Measurements from ENCODE around the gene MYBPH. TPM values are rescaled to one million over a fixed set of nuclear protein-coding genes. Genes with fewer than 3 reads are reported as not detected.

The MYBPH gene
- total RNA-seq, 1 donor from 2014 or later: not detected

DNA sequence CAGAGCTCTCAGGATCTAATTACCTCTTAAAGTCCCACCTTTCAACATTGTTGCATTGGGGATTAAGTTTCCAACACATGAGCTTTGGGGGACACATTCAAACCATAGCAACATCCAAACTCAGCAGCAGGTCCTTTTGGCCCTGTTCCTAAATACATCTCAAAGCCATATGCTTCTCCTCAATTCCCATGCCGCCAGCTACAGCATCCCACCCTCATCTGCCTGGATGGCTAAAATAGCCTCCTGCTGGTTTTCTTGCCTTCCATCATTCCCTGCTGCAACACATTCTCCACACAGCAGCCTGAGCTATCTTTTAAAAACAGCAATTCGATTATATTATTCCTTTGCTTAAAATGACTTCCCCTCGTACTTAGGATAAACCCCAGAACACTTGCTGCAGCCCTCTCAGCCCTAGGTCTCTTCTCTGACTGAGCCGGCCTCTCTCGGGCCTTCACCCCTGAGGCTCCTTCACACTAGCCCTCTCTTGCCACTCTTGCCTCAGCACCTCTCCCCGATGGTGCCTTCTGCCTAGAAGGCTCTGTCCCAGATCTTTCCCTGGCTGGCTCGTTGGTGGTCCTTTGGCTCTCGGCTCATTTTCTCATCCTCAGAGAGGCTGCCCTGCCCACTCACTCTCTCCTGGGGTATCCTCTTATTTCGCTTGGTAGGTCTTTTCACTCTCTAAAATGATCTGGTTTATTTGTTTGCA is 16.5 kb downstream of the MYBPH start:
- H3K27ac Mint-ChIP-seq (ENCODE audit: unreplicated experiment): no peak overlapping the region
- H3K4me1 Mint-ChIP-seq: peaks cover 3% of the 10 kb centered on the region
- no peaks in the 10 kb centered on the region for H3K36me3 Mint-ChIP-seq (ENCODE audit: low read depth)
- no peak for DNase-seq (ENCODE audit: low read depth, low spot score)
- H3K4me3 Mint-ChIP-seq: no peak overlapping the region
- no peaks in the 10 kb centered on the region for H3K27me3 Mint-ChIP-seq (ENCODE audit: low read depth)
- peaks cover 2% of the 10 kb centered on the region for H3K9me3 Mint-ChIP-seq
- TF ChIP-seq, protein P1, sequence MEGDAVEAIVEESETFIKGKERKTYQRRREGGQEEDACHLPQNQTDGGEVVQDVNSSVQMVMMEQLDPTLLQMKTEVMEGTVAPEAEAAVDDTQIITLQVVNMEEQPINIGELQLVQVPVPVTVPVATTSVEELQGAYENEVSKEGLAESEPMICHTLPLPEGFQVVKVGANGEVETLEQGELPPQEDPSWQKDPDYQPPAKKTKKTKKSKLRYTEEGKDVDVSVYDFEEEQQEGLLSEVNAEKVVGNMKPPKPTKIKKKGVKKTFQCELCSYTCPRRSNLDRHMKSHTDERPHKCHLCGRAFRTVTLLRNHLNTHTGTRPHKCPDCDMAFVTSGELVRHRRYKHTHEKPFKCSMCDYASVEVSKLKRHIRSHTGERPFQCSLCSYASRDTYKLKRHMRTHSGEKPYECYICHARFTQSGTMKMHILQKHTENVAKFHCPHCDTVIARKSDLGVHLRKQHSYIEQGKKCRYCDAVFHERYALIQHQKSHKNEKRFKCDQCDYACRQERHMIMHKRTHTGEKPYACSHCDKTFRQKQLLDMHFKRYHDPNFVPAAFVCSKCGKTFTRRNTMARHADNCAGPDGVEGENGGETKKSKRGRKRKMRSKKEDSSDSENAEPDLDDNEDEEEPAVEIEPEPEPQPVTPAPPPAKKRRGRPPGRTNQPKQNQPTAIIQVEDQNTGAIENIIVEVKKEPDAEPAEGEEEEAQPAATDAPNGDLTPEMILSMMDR (conservative IDR thresholded peaks at IDR 0.05): no peak

DNA sequence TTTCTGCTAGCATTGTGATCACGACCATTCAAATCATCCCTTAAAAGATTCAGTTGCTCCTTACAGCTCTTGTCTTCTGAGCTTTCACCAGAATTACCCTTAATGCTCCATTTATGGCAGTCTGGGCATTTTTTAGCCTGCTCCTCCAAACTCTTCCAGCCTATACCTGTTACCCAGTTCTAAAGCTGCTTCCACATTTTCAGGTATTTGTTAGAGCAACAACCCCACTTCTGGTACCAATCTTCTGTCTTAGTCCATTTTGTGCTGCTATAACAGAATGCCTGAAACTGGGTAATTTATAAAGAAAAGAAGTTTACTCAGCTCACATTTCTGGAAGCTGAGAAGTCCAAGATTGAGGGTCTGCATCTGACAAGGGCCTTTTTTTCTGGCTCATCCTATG is 17.2 kb downstream of the MYBPH start:
- TF ChIP-seq, protein P1 (conservative IDR thresholded peaks at IDR 0.05): no peak
- Mint-ChIP-seq H3K4me3 (no peak overlapping the region), H3K27me3 (ENCODE audit: low read depth) (no peaks in the 10 kb centered on the region), H3K36me3 (ENCODE audit: low read depth) (no peaks in the 10 kb centered on the region), H3K9me3 (peaks cover 2% of the 10 kb centered on the region), H3K4me1 (peaks cover 8% of the 10 kb centered on the region), H3K27ac (ENCODE audit: unreplicated experiment) (no peak overlapping the region)
- no peak for DNase-seq (ENCODE audit: low read depth, low spot score)

DNA sequence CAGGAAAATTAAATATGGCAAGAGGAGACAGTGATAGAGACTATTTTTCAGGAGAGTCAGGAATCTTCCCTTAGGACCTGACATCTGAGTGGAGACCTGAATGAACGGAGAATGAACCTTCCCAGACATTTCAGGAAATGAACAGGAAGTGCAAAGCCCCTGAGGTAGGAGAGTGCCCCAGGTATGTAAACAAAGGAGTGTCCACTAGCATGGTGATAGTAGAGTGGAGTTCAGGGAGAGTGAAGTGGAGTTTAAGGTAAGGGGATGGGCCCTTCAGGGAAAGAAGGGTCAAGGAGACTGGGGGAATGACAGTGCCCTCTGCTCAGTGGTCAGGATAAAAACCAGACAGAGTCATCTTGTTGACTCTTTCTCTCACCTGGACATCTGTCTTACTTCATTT is 19.3 kb downstream of the MYBPH start:
- TF ChIP-seq, protein P1 (conservative IDR thresholded peaks at IDR 0.05): no peak
- no peak for DNase-seq (ENCODE audit: low read depth, low spot score)
- Mint-ChIP-seq H3K36me3 (ENCODE audit: low read depth) (no peaks in the 10 kb centered on the region), H3K27me3 (ENCODE audit: low read depth) (no peaks in the 10 kb centered on the region), H3K4me1 (peaks cover 27% of the 10 kb centered on the region), H3K4me3 (no peak overlapping the region), H3K27ac (ENCODE audit: unreplicated experiment) (no peak overlapping the region), H3K9me3 (peaks cover 2% of the 10 kb centered on the region)

DNA sequence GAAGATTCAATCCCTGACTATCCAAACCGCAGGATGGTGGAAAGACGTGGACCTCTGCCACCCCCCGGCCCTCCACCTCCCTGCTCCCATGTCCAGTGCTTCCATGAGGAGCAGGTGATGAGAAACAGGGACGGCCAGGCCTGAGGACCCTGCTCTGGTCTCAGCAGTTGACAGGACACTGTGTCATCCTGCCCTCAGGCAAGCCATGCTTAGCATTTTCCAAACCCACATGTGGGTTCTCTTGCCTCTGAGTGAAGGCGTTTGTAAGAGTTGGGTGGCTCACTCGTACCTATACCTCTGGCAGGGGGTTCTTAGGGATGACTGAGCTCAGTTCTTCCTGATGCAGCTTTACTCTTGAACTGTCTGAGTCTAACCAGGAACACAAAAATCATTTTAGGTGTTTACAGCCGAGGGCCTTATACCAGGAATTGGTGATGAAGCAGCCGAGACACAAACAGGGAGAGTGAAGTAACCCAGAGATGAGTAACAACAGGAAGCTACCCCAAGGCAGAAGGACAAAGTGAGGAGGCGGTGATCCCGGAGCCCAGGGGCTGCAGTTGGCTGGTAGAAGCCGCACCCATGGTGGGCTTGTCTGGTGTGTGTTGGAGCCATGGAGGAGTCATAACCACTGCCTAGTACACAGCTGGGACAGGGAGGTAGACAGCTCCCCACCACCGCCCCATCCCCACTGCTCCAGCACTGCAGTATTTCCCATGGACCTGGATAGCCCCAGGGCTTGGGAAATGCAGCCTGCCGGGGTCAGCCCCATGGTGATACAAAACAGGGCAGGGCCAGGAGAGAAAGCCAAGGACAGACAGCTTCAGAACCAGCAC is 21.4 kb downstream of the MYBPH start:
- peaks cover 32% of the 10 kb centered on the region for H3K4me1 Mint-ChIP-seq
- H3K27ac Mint-ChIP-seq (ENCODE audit: unreplicated experiment): no peak overlapping the region
- no peaks in the 10 kb centered on the region for H3K27me3 Mint-ChIP-seq (ENCODE audit: low read depth)
- peaks cover 2% of the 10 kb centered on the region for H3K9me3 Mint-ChIP-seq
- no peaks in the 10 kb centered on the region for H3K36me3 Mint-ChIP-seq (ENCODE audit: low read depth)
- TF ChIP-seq, protein P1 (conservative IDR thresholded peaks at IDR 0.05): no peak
- DNase-seq (ENCODE audit: low read depth, low spot score): no peak
- no peak overlapping the region for H3K4me3 Mint-ChIP-seq

DNA sequence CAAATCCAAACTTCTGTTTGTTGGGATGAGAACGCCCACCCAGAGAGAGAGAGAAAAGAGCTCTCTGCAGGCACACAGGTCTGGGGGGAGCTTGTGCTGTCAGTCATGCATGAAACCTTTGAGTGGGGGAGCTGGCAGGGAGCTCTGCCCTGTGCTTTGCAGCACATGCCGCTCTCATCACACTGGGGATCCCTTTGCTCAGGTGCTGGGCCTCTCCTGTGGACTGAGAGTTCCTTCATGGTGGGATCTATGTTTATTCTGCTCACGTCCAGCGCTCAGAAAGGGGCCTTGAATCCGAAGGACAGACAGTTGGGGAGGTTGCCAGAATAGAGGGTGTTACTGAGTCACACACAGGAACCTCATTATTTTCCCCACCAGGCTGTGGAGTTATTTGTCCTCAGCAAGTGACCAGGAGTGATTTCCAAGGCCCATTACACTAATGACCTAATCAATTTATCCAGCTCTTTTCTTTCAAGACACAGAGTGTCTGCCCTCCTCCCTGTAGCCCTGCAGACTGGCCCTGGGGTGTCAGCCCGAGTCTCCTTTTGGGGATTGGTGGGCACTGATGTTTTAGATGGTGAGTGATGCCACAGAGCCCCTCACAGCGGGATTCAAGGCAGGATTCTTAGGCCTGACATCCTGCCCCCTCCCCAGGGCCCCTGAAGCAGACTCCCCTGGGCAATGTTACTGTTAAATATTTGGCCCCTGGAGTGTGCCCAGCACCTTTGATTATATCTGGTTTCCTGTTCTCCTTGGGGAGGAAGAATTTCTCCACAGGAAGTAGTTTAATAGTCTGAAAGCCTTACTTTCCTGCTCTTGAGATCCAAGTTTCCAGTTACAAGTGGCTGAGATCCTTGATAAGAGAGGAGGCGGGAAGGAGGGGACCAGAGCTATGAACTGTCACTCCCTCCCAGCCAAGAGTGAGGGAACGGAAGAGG is 22.3 kb downstream of the MYBPH start:
- H3K9me3 Mint-ChIP-seq: peaks cover 2% of the 10 kb centered on the region
- peaks cover 34% of the 10 kb centered on the region for H3K4me1 Mint-ChIP-seq
- TF ChIP-seq, protein P1 (conservative IDR thresholded peaks at IDR 0.05): no peak
- DNase-seq (ENCODE audit: low read depth, low spot score): no peak
- no peak overlapping the region for H3K4me3 Mint-ChIP-seq
- no peaks in the 10 kb centered on the region for H3K27me3 Mint-ChIP-seq (ENCODE audit: low read depth)
- no peaks in the 10 kb centered on the region for H3K36me3 Mint-ChIP-seq (ENCODE audit: low read depth)
- no peak overlapping the region for H3K27ac Mint-ChIP-seq (ENCODE audit: unreplicated experiment)

Measured in neural crest cell (in vitro differentiated cells).